Measurements from ENCODE around the gene TMCO1. TPM values are rescaled to one million over a fixed set of nuclear protein-coding genes. Genes with fewer than 3 reads are reported as not detected.
"Not testable (repeated sequence)": the region's sequence is repeated elsewhere in the genome, so short reads cannot be mapped to it uniquely, and the experiment has no call there.

The TMCO1 gene
- total RNA-seq, 1 donor from 2014 or later: 95.1 TPM

GRCh38 chr1:165799387-165799786 is 30.7 kb upstream of the TMCO1 start:
- Mint-ChIP-seq H3K4me1 (no peaks in the 10 kb centered on the region), H3K4me3 (no peak overlapping the region), H3K9me3 (peaks cover 20% of the 10 kb centered on the region), H3K27ac (ENCODE audit: unreplicated experiment) (no peak overlapping the region), H3K27me3 (ENCODE audit: low read depth) (peaks cover 43% of the 10 kb centered on the region), H3K36me3 (ENCODE audit: low read depth) (peaks cover 3% of the 10 kb centered on the region)
- no peak for TF ChIP-seq CTCF (conservative IDR thresholded peaks at IDR 0.05)
- no peak for DNase-seq (ENCODE audit: low read depth, low spot score)

- Mint-ChIP-seq H3K4me1 (no peaks in the 10 kb centered on the region), H3K36me3 (ENCODE audit: low read depth) (no peaks in the 10 kb centered on the region), H3K4me3 (no peak overlapping the region), H3K27me3 (ENCODE audit: low read depth) (peaks cover 56% of the 10 kb centered on the region), H3K9me3 (peaks cover 11% of the 10 kb centered on the region), H3K27ac (ENCODE audit: unreplicated experiment) (no peak overlapping the region)
- DNase-seq (ENCODE audit: low read depth, low spot score): no peak
- TF ChIP-seq CTCF (conservative IDR thresholded peaks at IDR 0.05): no peak
These were observed 27.2 kb upstream of the TMCO1 start for GRCh38 chr1:165795894-165796293.

GRCh38 chr1:165793951-165794350 is 25.3 kb upstream of the TMCO1 start:
- no peak for DNase-seq (ENCODE audit: low read depth, low spot score)
- Mint-ChIP-seq H3K4me3 (no peak overlapping the region), H3K36me3 (ENCODE audit: low read depth) (no peaks in the 10 kb centered on the region), H3K27me3 (ENCODE audit: low read depth) (peaks cover 67% of the 10 kb centered on the region), H3K4me1 (no peaks in the 10 kb centered on the region), H3K9me3 (no peaks in the 10 kb centered on the region), H3K27ac (ENCODE audit: unreplicated experiment) (no peak overlapping the region)
- TF ChIP-seq CTCF (conservative IDR thresholded peaks at IDR 0.05): no peak

GRCh38 chr1:165787741-165788140 is 19.1 kb upstream of the TMCO1 start:
- no peak for TF ChIP-seq CTCF (conservative IDR thresholded peaks at IDR 0.05)
- Mint-ChIP-seq H3K36me3 (ENCODE audit: low read depth) (peaks cover 6% of the 10 kb centered on the region), H3K9me3 (peaks cover 5% of the 10 kb centered on the region), H3K27ac (ENCODE audit: unreplicated experiment) (no peak overlapping the region), H3K4me1 (no peaks in the 10 kb centered on the region), H3K27me3 (ENCODE audit: low read depth) (peaks cover 74% of the 10 kb centered on the region), H3K4me3 (no peak overlapping the region)
- DNase-seq (ENCODE audit: low read depth, low spot score): no peak

GRCh38 chr1:165783519-165783918 is 14.9 kb upstream of the TMCO1 start:
- Mint-ChIP-seq H3K27me3 (ENCODE audit: low read depth) (peaks cover 70% of the 10 kb centered on the region), H3K36me3 (ENCODE audit: low read depth) (peaks cover 20% of the 10 kb centered on the region)
- H3K4me1 Mint-ChIP-seq; DNase-seq (ENCODE audit: low read depth, low spot score); H3K4me3 Mint-ChIP-seq; H3K9me3 Mint-ChIP-seq; H3K27ac Mint-ChIP-seq (ENCODE audit: unreplicated experiment): not testable (repeated sequence)

- not testable (repeated sequence) for H3K27ac Mint-ChIP-seq (ENCODE audit: unreplicated experiment); H3K4me3 Mint-ChIP-seq; H3K4me1 Mint-ChIP-seq; DNase-seq (ENCODE audit: low read depth, low spot score); H3K9me3 Mint-ChIP-seq
- H3K27me3 Mint-ChIP-seq (ENCODE audit: low read depth): peaks cover 40% of the 10 kb centered on the region
- peaks cover 22% of the 10 kb centered on the region for H3K36me3 Mint-ChIP-seq (ENCODE audit: low read depth)
These were observed 9.5 kb upstream of the TMCO1 start for GRCh38 chr1:165778197-165778596.

All from neural crest cell (in vitro differentiated cells).